Transverse colon (tissue), 3 donors: ENCODE measurements around the gene DTNA.

Experiments used
- POLR2A ChIP-seq: fragments of 450-650 bp; IDR thresholded peaks from one replicate; pipeline ENCODE4 v1.6.1; 2016; ENCODE audit warnings: antibody characterized with exemption, mild to moderate bottlenecking, moderate library complexity
- TF ChIP-seq, protein P1 (sequence below), 5 experiments: fragments of 200-600 bp in 3 of 5; fragments of 450-650 bp in 2 of 5; sonication (generic) in 3 of 5; IDR thresholded peaks; 1 replicate in 2 of 5; 2 replicates in 3 of 5; pipeline ENCODE4 v1.5.1; 2016 to 2017; ENCODE audit warnings: antibody characterized with exemption in 5 of 5, inconsistent platforms in 3 of 5, mild to moderate bottlenecking in 2 of 5, moderate library complexity in 1 of 5

DNA sequence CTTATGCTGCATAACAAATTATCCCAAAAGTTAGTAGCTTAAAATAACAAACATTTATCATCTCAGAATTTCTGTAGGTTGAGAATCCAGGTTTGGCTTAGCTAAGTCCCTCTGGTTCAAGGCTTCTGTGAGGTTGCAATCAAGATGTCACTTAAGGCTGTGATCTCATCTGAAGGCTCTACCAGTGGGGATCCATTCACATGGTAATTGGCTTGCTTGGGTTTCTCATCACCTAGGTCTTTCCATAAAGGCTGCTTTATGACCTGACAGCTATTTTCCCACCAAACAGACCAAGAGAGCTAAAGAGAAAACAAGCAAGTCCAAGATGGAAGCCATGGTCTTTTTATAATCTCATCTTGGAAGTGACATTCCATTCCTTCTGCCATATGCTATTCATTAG lies 137.3 kb downstream of the DTNA start:
- TF ChIP-seq, protein P1, sequence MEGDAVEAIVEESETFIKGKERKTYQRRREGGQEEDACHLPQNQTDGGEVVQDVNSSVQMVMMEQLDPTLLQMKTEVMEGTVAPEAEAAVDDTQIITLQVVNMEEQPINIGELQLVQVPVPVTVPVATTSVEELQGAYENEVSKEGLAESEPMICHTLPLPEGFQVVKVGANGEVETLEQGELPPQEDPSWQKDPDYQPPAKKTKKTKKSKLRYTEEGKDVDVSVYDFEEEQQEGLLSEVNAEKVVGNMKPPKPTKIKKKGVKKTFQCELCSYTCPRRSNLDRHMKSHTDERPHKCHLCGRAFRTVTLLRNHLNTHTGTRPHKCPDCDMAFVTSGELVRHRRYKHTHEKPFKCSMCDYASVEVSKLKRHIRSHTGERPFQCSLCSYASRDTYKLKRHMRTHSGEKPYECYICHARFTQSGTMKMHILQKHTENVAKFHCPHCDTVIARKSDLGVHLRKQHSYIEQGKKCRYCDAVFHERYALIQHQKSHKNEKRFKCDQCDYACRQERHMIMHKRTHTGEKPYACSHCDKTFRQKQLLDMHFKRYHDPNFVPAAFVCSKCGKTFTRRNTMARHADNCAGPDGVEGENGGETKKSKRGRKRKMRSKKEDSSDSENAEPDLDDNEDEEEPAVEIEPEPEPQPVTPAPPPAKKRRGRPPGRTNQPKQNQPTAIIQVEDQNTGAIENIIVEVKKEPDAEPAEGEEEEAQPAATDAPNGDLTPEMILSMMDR (IDR thresholded peaks at IDR 0.05): no peak
- no peak for TF ChIP-seq POLR2A
